HG03095 (cell line): Measurements from ENCODE around the gene GAPVD1.
"Not testable (repeated sequence)": the region's sequence is repeated elsewhere in the genome, so short reads cannot be mapped to it uniquely, and the experiment has no call there.

Experiments used
- ATAC-seq: cut with Tn5 transposase; IDR thresholded peaks from one replicate; pipeline ENCODE4 v1.9.1; 2021; ENCODE audit warnings: moderate library complexity; ENCODE audit not compliant: unreplicated experiment

The GAPVD1 gene

GRCh38 chr9:125297917-125298316 is 36.3 kb downstream of the GAPVD1 start:
- no peak for ATAC-seq

- no peak for ATAC-seq
Measured at GRCh38 chr9:125302241-125302640, 40.6 kb downstream of the GAPVD1 start.

- no peak for ATAC-seq
Measured at GRCh38 chr9:125304273-125304672, 42.6 kb downstream of the GAPVD1 start.

GRCh38 chr9:125312411-125312810 is 50.8 kb downstream of the GAPVD1 start:
- ATAC-seq: no peak

GRCh38 chr9:125316359-125316758 is 54.7 kb downstream of the GAPVD1 start:
- ATAC-seq: not testable (repeated sequence)

- no peak for ATAC-seq
Measured at GRCh38 chr9:125317704-125318103, 56.1 kb downstream of the GAPVD1 start.

- no peak for ATAC-seq
Measured at GRCh38 chr9:125321496-125321895, 59.9 kb downstream of the GAPVD1 start.

GRCh38 chr9:125323615-125324014 is 62.0 kb downstream of the GAPVD1 start:
- ATAC-seq: no peak

- ATAC-seq: no peak
Measured at GRCh38 chr9:125325826-125326225, 64.2 kb downstream of the GAPVD1 start.

- ATAC-seq: no peak
Measured at GRCh38 chr9:125329978-125330377, 68.4 kb downstream of the GAPVD1 start.

GRCh38 chr9:125330587-125330986 is 69.0 kb downstream of the GAPVD1 start:
- no peak for ATAC-seq

- peak; percentile 68 for ATAC-seq
Measured at GRCh38 chr9:125332527-125332926, 70.9 kb downstream of the GAPVD1 start.

GRCh38 chr9:125337236-125337635 is 75.6 kb downstream of the GAPVD1 start:
- ATAC-seq: no peak

GRCh38 chr9:125338929-125339328 is 77.3 kb downstream of the GAPVD1 start:
- no peak for ATAC-seq

- no peak for ATAC-seq
Measured at GRCh38 chr9:125341566-125341965, 79.9 kb downstream of the GAPVD1 start.

- no peak for ATAC-seq
Measured at GRCh38 chr9:125343518-125344275, 82.1 kb downstream of the GAPVD1 start.

GRCh38 chr9:125346080-125346732 is 84.6 kb downstream of the GAPVD1 start:
- ATAC-seq: no peak

- no peak for ATAC-seq
Measured at GRCh38 chr9:125355601-125356000, 94.0 kb downstream of the GAPVD1 start.

- no peak for ATAC-seq
Measured at GRCh38 chr9:125356032-125356431, 94.4 kb downstream of the GAPVD1 start.

GRCh38 chr9:125359011-125359410 is 97.4 kb downstream of the GAPVD1 start:
- ATAC-seq: no peak

- ATAC-seq: no peak
Measured at GRCh38 chr9:125360601-125361000, 99.0 kb downstream of the GAPVD1 start.

- no peak for ATAC-seq
Measured at GRCh38 chr9:125361837-125362531, 100.4 kb downstream of the GAPVD1 start.
